HG02610 (cell line): ENCODE data around the gene KCNQ5.
A peak's percentile ranks its signal among the peaks of the same experiment; 100 is the strongest.

ENCODE experiments used
- ATAC-seq: cut with Tn5 transposase; IDR thresholded peaks from one replicate; pipeline ENCODE4 v1.9.1; 2021; ENCODE audit warnings: mild to moderate bottlenecking, moderate library complexity; ENCODE audit not compliant: unreplicated experiment

Gene KCNQ5

GRCh38 chr6:72639920-72640614 lies 18.2 kb downstream of the KCNQ5 start:
- no peak for ATAC-seq

GRCh38 chr6:72640615-72640930 lies 18.7 kb downstream of the KCNQ5 start:
- ATAC-seq = no peak

- no peak for ATAC-seq
These were observed 20.6 kb downstream of the KCNQ5 start for GRCh38 chr6:72642435-72642834.

GRCh38 chr6:72643214-72643613 lies 21.4 kb downstream of the KCNQ5 start:
- ATAC-seq = no peak

GRCh38 chr6:72646604-72647485 lies 25.0 kb downstream of the KCNQ5 start:
- ATAC-seq = no peak

GRCh38 chr6:72647489-72647888 lies 25.6 kb downstream of the KCNQ5 start:
- ATAC-seq = no peak

GRCh38 chr6:72649032-72649984 lies 27.4 kb downstream of the KCNQ5 start:
- peak; percentile 59 for ATAC-seq

GRCh38 chr6:72650081-72650745 lies 28.3 kb downstream of the KCNQ5 start:
- ATAC-seq = peak; percentile 19

GRCh38 chr6:72651174-72651573 lies 29.3 kb downstream of the KCNQ5 start:
- ATAC-seq = no peak

GRCh38 chr6:72651967-72652956 lies 30.4 kb downstream of the KCNQ5 start:
- ATAC-seq = no peak

- no peak for ATAC-seq
These were observed 31.2 kb downstream of the KCNQ5 start for GRCh38 chr6:72653026-72653425.

- ATAC-seq = peak; percentile 68
These were observed 32.3 kb downstream of the KCNQ5 start for GRCh38 chr6:72654071-72654621.

- no peak for ATAC-seq
These were observed 35.7 kb downstream of the KCNQ5 start for GRCh38 chr6:72657407-72658197.

GRCh38 chr6:72659754-72660153 lies 37.9 kb downstream of the KCNQ5 start:
- no peak for ATAC-seq

- ATAC-seq = no peak
These were observed 39.5 kb downstream of the KCNQ5 start for GRCh38 chr6:72661411-72661810.

- no peak for ATAC-seq
These were observed 43.7 kb downstream of the KCNQ5 start for GRCh38 chr6:72665599-72665998.

- no peak for ATAC-seq
These were observed 47.5 kb downstream of the KCNQ5 start for GRCh38 chr6:72669324-72669723.

- ATAC-seq = no peak
These were observed 51.0 kb downstream of the KCNQ5 start for GRCh38 chr6:72672906-72673305.
